EH (cell line): ENCODE results near the gene RAB7B.
A peak's percentile ranks its signal among the peaks of the same experiment; 100 is the strongest.

Source experiments
- DNase-seq: peaks from one replicate; pipeline ENCODE4 v3.0.0-alpha.2; 2015; ENCODE audit warnings: low read depth

RAB7B gene

DNA sequence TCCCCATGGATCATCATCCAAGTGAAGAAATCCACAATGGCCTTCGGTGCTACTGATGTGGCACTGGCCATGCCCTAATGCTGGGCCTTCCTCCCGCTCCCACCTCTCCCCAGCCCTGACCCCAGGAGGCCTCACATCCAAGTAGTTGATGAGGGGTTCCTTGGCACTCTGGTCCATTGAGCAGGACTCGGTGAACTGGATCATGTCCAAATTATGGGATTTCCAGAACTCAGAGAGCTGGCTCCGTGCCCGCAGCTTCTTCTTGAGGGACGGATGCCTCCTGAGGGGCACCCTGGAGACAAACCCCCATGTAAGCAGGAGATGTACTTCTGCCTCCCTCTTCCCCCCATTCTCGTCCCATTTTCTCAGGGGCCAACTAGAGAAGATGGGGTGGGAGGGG is 19.6 kb upstream of the RAB7B start:
- no peak for DNase-seq

GRCh38 chr1:206021626-206022365 is 18.6 kb upstream of the RAB7B start:
- DNase-seq, result peak; percentile 59

DNA sequence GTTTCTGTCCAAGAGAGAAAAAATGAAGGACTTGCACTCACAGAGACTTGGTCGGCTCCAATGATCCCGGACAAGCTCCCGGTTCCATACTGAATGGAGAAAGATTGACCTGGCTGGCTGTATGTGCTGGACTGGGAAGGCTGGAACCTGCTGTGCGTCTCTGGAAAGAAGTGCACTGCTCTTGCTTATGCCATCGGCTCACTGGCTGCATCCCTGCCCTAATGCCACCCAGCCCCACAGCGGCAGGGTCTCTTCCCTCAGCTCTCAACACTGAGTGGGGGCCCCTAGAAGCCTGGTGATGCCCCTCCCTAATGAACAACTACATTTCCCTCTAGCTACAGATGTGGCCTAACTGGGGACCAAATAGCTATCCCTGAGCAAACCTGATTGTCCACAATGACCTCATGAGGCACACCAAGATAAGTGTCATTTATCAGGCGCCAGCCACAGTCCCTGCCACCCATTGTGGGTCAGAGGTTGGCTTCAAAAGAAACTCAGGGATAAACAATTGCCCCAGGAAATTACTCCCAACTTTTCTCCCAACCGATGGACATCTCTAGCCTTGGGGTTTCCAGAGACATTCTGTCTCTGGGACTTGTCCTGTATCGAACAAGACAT is 17.9 kb upstream of the RAB7B start:
- no peak for DNase-seq

DNA sequence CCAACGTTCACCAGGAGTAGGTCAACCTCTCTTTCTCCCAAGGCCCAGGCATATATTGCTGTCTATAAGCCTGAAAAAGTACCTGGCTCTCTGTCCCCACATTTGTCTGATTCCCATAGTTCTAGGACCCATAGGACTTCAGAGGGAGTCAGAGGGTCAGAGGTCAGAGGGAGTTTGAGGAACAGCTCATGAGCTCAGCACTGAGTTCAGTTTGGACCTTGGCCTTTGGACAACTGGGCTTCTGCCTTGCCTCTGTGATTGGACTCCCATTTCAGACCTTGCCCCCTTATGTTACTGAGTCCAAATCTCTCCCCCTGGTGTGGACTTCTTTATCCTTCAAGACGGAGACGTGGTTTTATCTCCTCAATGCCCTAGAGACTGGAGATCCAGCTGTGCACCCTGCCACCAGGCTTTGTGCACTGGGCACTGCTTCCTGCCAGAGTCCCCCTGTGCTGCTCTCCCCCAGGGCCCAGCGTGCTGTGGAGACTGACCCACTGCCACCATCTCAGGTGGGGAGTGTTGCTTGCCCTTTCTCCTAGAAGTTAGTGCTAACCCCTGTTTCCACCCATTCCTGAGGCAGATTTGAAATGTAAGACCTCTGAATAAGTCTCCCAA is 17.3 kb upstream of the RAB7B start:
- no peak for DNase-seq

GRCh38 chr1:206015071-206015470 is 11.9 kb upstream of the RAB7B start:
- DNase-seq, result no peak

DNA sequence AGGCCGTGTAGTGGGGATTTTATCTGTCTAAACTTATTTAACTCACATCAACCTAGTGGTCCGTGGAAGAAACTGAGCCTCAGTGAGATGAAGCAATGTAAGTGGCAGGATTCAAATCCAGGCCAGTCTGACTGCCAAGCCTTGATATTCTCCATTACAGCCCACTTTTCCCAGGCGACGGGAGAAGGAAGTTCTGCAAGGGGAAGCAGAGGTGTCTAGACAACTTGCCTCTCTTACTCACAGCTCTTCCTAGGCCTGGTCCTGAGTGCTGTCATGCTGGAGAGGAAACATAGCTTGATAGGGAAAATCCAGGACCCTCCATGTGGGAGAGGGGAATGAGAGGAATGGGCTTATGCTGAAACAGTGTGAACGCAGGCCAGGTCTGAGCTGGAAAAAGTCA is 11.4 kb upstream of the RAB7B start:
- no peak for DNase-seq

GRCh38 chr1:206013026-206013795 is 10.0 kb upstream of the RAB7B start:
- DNase-seq, result no peak

- DNase-seq, result no peak
Measured at GRCh38 chr1:206012086-206012859, 9.1 kb upstream of the RAB7B start.

GRCh38 chr1:206011057-206011456 is 7.9 kb upstream of the RAB7B start:
- no peak for DNase-seq

DNA sequence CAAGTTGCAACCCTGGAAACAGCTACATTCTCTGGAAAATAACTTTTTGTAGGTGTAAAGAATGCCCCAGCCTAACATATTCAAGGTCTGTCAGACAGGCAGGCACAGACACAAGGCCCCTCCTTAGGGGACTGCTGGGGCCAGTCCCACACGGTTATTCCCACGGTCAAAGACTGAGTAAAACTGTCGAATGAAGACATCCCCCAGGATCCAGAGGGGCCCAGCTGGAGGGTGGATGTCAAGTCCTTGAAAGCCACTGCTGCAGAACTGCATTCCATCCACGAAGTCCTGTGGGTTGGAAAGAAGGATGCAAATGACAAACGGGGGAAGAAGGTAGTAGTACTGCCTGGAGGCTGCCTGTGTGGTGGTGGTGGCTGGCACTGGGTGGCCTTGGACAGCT is 6.9 kb upstream of the RAB7B start:
- no peak for DNase-seq

DNA sequence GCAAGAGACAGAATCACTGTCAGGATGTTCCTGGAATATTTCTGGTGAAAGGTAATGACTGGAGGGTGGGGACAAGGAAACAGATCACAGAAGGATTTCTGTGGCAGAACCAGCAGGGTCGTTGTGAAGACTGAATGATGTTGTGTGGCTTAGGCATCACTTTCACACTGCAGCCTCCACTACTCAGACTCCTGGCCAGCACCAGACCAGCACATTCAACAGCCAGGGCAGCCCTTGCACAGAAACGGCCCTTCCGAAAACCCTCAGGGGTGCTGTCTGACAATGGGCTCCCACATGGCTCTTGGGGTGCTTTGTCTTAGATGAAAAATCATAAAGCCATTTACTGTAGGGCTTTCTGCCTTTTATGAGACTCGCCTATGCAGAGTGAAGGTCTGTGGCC is 3.8 kb upstream of the RAB7B start:
- no peak for DNase-seq

- no peak for DNase-seq
Measured at GRCh38 chr1:206005778-206006180, 2.6 kb upstream of the RAB7B start.

- no peak for DNase-seq
Measured at GRCh38 chr1:206005234-206005633, 2.0 kb upstream of the RAB7B start.

GRCh38 chr1:206004826-206005225 is 1.6 kb upstream of the RAB7B start:
- DNase-seq, result no peak

- no peak for DNase-seq
Measured at GRCh38 chr1:206003854-206004800, 932 bp upstream of the RAB7B start.

DNA sequence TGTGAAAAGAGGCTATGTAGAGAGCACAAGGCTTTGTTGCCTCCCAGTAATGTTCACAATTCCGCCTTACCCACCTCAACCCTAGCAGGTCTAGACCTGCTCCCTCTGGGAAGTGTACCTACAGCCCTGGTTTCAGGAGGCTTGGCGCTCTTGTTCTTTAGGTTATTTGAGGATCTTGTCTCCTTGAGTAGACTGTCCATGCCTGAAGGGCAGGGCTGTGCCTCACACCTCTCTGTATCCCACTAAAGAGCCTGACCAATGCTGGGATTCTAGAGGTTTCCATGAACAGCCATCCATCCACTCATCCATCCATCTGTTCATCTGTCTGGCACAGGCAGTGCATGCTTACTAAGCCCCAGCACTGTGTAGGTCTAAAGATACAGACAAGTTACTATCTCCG is 1.0 kb downstream of the RAB7B start:
- no peak for DNase-seq

- peak; percentile 96 for DNase-seq
Measured at GRCh38 chr1:206001476-206001888, 1.7 kb downstream of the RAB7B start.

DNA sequence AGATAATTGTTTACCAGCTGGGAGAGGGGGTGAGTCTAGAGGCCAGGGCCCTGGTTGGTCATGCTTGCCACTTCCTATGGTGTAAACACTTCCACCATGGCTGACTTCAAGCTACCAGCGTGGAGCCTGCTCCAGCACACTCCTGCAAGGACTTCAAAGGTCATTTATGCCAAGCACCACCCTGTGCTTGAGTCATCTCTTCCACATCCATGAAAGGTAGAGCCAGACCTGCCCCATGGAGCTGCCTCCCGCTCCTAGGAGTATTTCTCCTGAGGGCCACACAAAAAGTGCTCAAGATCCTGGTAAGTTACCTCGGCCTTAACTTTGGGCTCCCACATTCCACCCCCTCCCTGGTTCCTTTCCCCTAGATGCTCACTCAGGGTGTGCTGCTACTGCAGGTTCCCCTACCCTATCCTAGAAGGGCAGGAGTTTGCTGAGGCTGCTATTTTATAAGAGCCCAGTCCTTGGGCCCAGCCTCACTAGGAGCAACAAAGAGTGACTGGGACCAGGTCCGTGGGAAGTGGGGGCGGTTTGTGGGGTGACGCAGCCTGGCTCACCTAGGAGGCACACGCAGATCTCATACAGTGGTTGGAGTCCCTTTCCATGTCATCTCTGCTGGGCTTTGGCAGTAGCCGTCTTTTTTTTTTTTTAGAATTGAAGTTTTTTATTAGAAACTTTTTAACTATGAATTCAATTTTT is 2.4 kb downstream of the RAB7B start:
- DNase-seq, result peak; percentile 19

DNA sequence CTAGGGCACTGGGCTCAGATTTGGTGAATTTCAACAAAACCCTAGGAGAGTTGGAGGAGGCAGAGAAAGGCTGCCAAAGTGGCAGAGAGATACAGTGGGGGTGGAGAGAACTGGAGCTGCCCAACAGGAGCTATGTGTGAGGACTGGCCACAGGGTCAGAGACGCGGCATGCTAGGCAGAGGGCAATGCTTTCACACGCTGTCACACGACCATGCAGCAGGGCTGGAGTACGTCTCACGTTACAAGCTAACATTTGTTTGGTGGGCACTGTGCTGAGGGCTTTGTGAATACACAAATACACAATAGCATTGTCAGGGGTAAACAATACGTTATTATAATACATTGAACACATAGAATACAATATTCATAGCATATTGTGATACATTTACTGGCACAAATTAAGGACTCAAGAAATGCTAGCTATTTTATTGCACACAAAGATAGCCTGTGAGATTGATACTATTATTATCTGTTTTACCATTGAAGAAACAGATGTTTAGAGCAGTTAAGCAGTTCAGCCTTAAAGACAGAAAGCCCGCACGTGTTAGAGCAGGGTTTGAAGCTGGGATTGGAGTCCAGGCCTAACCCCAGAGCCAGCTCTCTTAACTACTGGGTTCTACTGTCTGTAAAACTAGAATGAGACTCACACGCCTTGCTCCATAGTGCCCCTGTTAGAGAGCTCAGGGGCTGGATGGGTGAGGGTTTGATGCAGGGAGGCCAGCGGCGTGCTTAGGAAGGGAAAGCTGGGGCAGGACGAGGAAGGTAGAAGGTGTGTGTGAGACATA is 4.5 kb downstream of the RAB7B start:
- no peak for DNase-seq
